ENCODE results near the gene CTTN. TPM values are rescaled to one million over a fixed set of nuclear protein-coding genes. Genes with fewer than 3 reads are reported as not detected.
A peak's percentile ranks its signal among the peaks of the same experiment; 100 is the strongest.
"Not testable (repeated sequence)": the region's sequence is repeated elsewhere in the genome, so short reads cannot be mapped to it uniquely, and the experiment has no call there.

The CTTN gene
- polyA plus RNA-seq, 1 donor = 110 TPM

GRCh38 chr11:70381872-70382861 lies 16.2 kb upstream of the CTTN start:
- DNase-seq = no peak

GRCh38 chr11:70383664-70384565 lies 14.4 kb upstream of the CTTN start:
- DNase-seq = no peak

DNA sequence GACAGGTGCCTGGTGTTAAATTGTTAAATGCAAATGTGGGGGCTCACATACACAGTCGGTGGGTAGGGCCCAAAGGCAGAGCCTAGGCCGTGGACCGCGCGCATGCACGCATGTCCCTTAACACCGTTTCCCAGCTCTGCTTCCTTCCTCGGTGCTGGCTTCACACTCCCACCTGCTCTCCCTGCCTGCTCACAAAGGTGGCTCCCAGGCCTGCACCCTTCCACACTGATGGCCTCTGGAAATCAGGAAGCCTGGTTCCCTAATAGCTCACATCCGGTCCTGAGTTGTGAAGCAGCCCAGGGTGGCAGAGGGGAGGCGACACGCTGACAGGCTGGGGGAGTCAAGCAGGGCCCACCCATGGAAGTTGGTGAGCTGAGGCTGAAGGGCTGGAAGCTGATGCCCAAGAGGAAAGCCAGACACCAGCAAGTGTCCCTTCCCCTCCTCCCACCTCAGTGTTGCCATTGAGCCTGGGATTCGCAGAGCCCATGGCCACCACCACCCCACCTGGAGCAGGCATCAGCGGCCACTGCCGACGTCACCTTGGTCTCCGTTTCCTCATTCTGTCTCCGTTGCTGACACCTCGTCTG lies 13.7 kb upstream of the CTTN start:
- no peak for DNase-seq

DNA sequence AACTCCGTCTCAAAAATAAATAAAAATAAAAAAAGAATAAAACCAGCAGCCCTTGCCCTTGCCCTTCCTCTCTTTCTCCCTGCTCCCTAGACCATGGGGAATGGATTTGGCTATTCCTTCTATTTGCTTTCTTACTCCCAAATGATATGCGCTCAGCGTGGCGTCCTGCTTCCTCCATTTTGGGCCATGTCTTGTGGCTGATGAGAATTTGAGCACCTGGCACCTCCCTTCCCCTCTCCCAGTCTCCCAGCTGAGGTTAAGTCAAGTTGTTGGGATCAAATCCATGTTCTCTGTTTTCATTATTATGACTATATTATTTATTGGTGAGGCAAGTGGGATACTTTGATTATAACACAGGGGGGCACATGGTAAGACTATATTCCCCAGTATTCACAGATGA lies 10.8 kb upstream of the CTTN start:
- no peak for DNase-seq

DNA sequence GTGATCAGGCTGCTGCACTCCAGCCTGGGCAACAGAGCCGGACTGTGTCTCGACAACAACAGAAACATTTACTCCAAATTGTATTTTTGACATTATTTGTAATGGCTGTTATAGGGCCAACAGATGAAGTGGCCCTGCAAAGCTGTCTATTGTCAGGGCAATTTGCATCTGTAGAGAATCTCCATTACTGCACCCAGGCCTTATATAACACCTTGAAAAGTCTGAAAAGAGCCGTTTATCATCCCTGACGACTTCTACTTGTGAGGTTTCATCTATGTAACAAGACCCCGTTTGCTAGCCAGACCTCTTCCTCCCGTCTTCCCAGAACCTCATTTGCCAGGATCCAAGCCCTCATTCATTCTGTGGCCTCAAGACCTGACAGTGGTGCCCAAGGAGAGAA lies 9.1 kb upstream of the CTTN start:
- no peak for DNase-seq

GRCh38 chr11:70390882-70391281 lies 7.4 kb upstream of the CTTN start:
- DNase-seq = not testable (repeated sequence)

- no peak for DNase-seq
Measured at GRCh38 chr11:70394211-70394950, 3.9 kb upstream of the CTTN start.

- DNase-seq = no peak
Measured at GRCh38 chr11:70397336-70397982, 870 bp upstream of the CTTN start.

GRCh38 chr11:70398834-70399680 lies 728 bp downstream of the CTTN start:
- DNase-seq = no peak

- peak; percentile 57 for DNase-seq
Measured at GRCh38 chr11:70399681-70400112, 1.4 kb downstream of the CTTN start.

GRCh38 chr11:70400643-70401042 lies 2.3 kb downstream of the CTTN start:
- DNase-seq = no peak

- no peak for DNase-seq
Measured at GRCh38 chr11:70402016-70402415, 3.7 kb downstream of the CTTN start.

- DNase-seq = no peak
Measured at GRCh38 chr11:70402685-70403084, 4.4 kb downstream of the CTTN start.

DNA sequence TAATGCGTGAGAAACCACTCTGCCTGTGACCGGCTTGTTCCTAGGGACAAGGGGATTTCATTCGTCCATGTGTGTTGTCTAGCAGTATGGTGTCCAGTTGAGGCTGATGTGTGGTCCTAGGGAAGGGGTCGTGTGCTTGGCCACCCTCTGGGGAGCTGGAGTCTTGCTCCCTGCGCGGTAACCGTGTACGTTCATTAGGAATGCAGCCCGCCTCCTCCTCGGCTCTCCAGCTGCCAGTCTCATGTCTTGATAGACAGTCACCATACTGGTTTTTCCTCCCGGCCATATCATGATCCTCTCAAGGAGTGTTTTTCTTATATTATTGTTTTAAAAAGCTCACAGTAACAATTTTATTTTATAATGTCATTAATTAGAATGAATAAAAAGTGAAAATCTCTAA lies 5.9 kb downstream of the CTTN start:
- DNase-seq = no peak

GRCh38 chr11:70405679-70406395 lies 7.5 kb downstream of the CTTN start:
- no peak for DNase-seq

GRCh38 chr11:70407121-70407520 lies 8.8 kb downstream of the CTTN start:
- DNase-seq = no peak

DNA sequence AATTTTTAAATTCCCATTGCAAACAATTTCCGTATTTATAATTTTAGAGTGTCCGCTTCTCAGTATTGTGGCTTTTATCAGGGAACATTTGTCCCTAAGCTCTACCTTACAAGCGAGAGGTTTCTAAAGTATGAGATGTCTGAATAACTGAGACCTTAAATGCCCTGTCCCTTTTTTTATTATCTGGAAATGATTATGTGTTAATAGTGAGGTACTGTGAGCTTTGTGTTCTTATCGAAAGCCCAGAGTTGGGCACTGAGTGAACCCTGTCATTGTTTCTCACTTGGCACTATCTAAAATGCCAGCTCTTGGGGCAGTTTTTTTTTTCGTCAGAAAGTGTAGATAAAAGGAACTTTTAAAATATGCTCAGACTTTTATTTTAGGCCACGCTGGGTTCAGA lies 9.5 kb downstream of the CTTN start:
- DNase-seq = no peak

- not testable (repeated sequence) for DNase-seq
Measured at GRCh38 chr11:70408326-70408725, 10.0 kb downstream of the CTTN start.

GRCh38 chr11:70409437-70409836 lies 11.1 kb downstream of the CTTN start:
- no peak for DNase-seq

DNA sequence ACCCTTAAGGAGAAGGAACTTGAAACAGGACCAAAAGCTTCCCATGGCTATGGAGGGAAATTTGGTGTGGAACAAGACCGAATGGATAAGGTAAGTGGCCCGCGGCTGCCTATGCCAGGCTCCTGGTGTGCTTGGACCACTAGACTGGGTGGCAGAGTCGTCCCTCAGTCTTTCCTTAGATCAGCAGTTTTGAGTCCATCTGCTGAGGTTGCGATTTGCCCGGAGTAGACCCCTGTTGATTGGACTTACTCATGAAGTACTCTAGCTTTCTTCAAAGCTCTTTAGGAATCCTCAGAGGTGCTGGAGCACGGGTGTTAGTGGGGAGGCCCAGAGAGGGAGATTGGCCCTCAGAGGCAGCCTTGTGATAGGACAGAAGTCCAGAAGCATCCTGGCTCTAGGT lies 11.5 kb downstream of the CTTN start:
- DNase-seq = no peak
